EH (cell line): Measurements from ENCODE around the gene A4GNT.
A peak's percentile ranks its signal among the peaks of the same experiment; 100 is the strongest.
"Not testable (repeated sequence)": the region's sequence is repeated elsewhere in the genome, so short reads cannot be mapped to it uniquely, and the experiment has no call there.

Source experiments
- DNase-seq: peaks from one replicate; pipeline ENCODE4 v3.0.0-alpha.2; 2015; ENCODE audit warnings: low read depth

Gene A4GNT

DNA sequence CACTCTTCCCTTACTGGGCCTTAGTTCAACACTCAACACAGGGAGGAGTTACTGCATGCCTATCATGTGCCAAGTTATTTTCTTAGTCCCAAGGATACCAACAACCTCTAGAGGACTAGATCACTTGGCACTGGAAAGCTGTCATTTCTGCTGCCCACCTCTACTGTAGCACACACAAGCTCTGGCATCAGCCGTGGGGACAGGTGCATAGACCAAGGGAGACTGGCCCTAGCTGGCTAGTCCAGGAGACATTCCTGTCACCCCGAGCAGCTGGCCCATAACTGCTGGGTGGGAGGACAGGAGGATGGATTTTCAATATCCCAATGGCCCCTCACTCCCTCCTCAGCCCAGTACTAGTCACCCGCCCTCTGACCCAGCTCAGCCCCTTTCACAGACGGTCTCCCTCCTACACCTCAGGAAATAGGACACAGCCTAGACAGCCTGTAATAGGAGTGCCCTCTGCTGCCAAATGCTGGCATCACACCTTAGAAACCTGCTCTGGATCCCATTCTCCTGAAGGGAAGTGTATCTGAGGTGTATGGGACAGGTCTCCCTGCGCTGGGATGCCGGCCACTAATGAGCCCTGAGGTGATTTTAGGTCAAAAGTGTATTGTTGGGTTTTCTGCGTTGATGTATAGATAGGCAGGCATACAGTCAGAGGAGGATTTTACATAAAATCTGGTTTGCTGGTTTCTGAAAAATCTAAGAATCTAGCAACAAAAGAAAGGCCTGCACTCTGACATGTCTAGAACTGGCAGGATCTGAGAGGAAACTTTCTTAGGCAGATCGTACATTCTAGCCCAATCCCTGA, 13.4 kb downstream of the A4GNT start:
- peak; percentile 79 for DNase-seq

DNA sequence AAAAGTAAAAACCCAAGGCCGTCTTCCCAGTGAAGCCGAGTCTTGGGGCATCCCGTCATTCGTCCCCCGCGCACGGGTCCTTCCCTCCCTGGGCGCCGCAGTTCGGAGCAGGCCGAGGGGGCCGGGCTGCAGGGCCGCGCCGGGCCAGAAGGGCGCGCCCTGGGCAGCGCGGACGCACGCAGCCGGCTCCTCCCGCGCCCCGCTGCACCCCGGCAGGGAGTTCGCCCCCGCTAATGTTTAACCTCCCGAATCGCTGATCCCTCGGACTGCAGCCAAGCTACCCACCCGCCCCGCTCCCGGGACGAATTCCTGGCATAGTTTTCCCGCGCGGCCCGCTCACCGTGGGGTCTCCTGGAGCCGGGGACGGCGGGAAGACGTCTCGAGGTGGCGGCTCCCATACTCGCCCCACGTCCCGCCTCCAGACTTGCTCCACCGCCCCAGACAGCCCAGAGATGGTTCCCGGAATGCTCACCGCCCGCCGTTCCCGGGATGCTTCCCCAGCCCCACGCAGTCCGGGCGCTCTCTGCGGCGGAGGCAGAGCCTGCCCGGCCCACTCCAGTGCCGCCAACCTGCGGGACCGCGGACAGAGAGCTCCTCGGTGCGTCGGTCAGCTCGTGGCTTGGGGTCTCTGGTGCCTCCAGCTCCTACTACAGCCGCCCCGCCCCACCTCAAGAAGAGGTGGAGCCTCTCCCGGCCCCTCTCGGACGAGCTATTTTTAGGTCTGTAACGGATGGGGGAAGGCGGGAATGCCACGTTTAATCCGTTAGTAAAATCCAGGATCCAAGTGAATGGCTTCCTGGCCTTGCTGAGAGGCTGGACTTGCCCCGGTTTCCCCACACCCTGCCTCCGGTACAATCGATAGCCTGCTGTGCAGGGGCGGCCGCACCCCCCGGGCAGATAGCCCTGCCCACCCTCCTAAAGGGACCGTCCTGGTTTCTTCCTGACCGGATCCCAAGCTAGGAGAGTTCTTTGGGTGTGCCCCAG, 16.9 kb downstream of the A4GNT start, which contains the start of gene DZIP1L:
Gene DZIP1L, minus strand, starts transcription at position 621 of the 984 bp plus-strand sequence. CDS start 11,637 bp downstream, outside the sequence.
- peak; percentile 87 for DNase-seq

DNA sequence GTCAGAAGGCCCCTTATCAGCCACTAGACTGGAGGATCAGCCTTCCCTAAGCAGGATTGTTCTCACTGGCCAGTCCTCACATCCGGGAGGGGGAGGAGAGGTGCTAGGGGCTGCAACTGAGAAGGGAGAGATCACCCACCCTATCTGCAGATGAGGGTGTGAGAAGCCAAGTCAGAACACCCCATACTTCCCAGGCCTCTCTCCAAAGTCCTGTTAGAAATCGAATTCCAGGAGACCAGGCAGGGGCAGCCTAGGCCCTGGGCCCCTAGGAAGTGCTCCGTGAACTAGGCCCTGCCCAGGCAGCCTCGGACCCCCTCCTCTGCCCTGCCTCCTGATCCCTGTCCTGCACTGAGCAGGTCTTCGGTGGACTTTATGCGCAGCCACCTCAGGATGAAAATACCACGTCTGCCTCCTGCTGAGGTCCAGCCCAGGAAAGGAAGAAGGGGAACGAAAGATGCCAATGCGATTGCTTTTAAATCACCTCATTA, 17.7 kb downstream of the A4GNT start:
- peak; percentile 57 for DNase-seq

GRCh38 chr3:138113326-138113725, 18.9 kb downstream of the A4GNT start:
- DNase-seq, result no peak

DNA sequence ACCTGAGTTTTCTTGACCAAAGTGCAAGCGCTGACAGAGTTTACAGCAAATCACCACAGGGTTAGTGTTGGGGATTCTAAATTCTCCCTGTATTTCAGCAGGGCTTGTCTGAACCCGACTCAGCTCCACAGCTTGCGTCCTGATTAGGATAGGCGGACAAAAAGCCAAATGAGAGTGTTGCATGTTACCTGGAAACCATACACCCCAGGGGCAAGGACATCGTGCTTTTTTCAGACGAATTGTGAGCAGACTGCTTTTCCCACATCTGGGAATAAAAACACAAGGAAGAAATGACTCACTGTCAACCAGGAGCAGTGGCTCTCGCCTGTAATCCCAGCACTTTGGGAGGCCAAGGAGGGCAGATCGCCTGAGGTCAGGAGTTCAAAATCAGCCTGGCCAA, 19.8 kb downstream of the A4GNT start:
- peak; percentile 39 for DNase-seq

DNA sequence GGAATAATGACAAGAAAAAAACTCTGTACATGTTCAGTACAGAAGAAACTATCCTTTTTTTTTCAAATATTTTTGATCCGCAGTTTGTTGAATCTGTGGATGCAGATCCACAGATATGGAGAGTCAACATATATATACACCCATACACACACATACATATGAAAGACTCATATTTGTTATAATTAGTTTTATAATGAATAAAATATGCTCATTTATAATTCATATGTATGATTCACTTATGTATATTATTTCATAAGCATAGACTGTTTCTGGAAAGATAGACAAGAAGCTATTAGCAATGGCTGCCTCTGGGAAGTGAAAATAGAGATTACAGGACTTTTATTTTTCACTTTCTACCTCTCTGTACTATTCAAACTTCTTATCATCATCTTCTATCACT, 26.6 kb downstream of the A4GNT start:
- DNase-seq, result no peak

DNA sequence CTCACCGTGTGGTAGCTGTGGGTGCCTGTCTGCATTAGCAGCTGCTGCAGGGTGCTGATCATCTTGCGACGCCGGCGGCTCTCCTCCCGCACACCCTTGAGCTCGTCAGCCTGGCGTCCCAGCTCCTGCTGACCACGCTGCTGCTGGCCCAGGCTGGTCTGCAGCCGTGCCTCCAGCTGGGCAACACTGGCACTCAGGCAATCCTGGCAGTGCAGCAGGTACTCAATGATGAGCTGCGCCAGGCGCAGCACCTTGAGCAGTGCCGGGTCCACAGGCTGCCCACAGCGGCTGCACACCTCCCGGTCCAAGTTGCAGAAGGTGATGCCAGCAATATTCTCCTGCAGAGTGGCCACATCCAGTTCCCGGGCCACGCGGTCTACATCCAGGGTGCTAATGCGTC, 28.7 kb downstream of the A4GNT start:
- DNase-seq, result no peak

DNA sequence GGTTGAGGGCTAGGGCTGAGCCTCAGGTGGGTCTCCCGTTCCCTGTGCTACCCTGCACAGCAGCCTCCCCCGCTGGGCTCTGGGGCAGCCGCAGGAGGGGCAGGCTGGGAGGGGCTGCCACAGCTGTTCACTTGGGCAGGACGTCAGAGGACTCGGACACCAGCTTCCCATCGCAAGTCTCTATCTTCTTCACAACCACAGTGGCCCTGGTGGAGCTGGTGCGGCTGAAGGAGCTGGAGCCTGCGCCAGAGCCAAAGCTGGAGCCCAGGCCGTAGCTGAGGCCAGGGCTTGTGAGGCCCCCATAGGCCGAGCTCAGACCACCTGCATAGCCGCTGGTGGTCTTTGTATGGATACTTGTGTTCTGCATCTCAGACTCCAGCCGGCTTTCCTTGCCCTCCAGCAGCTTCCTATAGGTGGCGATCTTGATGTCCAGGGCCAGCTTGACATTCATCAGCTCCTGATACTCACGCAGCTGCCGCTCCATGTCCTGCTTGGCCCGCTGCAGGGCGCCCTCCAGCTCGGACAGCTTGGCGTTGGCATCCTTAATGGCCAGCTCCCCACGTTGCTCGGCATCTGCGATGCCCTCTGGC, 30.7 kb downstream of the A4GNT start:
- not testable (repeated sequence) for DNase-seq

DNA sequence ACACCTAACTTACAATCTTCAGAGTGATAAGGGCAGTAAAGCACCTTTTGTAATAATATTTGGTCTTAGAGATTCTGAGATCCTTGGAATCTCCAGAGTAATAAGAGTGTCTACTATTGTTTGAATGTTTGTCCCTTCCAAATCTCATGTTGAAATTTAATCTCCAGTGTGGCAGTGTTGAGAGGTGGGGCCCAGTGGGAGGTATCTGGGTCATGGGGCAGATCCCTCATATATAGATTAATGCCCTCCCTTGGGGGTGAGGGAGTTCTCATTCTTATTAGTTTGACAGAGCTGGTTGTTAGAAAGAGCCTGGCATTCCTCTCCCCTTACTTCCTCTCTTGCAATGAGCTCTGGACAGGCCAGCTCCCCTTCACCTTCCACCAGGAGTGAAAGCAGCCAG, 32.8 kb downstream of the A4GNT start:
- no peak for DNase-seq

DNA sequence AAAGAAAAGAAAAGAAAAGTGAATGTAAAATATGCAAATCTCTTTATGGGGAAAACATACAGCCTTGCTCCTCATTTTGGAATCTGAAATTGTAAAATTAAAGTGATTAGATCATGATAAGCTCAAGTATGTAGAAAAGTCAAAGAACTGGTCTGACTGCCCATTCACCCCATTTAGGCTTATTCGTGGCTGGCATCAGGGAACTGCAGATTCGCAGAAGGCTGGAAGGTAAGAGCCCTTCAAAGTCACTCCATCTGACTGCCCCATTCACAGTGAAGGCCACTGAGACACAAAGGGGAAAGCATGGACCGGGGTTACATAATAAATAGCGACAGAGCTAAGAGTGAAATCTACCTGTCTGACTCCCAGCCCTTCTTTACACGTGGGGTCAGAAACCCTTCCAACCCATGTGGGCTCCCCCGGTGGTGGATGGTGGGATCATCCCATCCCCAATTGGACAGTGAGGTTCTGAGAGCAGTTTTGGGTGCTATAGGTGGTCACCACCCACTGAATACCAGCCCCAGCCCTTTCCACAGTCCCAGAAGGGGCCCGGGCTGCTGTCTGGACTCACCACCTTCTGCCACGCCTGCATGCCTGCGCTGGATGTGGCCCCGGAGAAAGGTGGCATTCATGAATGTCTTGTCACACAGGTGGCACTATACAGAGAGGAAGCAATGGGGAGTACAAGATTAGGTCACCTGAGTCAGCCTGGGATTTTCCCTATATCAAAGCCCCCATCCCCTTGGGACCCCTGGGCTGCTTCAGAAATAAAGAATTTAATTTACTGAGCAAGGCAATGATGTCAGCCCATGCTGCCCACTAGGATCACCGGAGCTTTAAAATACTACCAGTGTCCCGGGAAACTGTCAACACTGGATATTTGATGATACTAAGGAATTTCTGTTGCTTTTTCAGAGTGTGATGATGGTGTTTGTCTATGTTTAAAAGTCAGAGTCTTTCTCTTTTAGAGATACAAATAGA, 34.7 kb downstream of the A4GNT start:
- no peak for DNase-seq

GRCh38 chr3:138093721-138094120, 38.5 kb downstream of the A4GNT start:
- DNase-seq, result no peak

DNA sequence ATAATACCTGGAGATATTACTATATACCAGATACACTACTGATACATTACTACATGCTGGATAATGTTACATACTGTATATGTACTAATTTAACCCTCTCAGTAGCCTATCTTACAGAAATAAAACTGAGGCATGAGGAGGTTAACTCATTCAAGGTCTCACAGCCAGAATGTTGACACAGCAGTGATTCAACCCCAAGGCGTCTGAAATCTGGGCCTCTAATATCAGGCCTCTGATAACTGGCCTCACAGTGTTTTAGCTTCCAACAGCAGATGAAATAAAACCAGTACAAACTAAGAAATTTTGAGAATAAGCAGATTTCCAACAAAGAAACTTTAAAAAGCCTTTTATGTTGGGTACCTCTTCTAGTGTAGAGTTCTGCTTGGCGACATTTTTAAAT, 40.2 kb downstream of the A4GNT start:
- DNase-seq, result peak; percentile 53

DNA sequence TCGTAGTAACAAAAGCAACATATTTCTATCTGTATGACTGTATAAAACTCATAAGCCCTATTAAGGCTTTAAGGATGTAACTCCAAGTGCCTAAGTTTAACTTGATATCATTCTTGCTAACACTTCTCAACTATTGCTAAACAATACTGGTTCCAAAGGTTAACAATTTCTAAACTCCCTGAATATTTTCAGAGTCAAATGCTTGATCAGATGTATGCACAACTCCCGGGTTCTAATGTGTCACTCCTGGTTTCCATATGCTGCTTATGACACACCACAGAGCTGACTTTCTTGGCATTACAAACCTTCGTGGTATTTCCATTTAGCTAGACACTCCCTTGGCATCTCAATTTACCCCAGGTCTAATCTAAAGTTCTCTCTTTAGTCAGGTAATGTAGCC, 43.1 kb downstream of the A4GNT start:
- DNase-seq, result peak; percentile 71

- DNase-seq, result not testable (repeated sequence)
These were observed 46.4 kb downstream of the A4GNT start for GRCh38 chr3:138085745-138086144.

GRCh38 chr3:138084196-138084595, 48.0 kb downstream of the A4GNT start:
- no peak for DNase-seq

DNA sequence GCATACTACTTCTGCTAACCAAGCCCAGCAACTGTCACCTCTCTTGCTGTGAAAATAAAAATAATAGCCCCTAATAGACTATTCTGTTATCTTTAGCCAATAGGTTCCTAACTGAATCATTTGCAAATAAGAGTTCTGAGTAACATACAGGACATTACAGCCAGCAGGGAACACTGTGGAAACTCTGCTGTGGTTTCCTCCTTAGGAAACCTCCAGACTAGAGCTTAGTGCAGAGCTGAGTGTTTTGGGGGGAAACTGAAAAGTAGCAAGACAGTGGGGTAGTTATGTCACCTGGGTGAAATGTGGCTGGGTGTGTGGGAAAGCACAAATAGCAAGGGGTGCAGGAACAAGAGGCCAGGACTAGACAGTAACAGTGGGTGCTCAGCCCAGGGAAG, 49.2 kb downstream of the A4GNT start:
- no peak for DNase-seq

DNA sequence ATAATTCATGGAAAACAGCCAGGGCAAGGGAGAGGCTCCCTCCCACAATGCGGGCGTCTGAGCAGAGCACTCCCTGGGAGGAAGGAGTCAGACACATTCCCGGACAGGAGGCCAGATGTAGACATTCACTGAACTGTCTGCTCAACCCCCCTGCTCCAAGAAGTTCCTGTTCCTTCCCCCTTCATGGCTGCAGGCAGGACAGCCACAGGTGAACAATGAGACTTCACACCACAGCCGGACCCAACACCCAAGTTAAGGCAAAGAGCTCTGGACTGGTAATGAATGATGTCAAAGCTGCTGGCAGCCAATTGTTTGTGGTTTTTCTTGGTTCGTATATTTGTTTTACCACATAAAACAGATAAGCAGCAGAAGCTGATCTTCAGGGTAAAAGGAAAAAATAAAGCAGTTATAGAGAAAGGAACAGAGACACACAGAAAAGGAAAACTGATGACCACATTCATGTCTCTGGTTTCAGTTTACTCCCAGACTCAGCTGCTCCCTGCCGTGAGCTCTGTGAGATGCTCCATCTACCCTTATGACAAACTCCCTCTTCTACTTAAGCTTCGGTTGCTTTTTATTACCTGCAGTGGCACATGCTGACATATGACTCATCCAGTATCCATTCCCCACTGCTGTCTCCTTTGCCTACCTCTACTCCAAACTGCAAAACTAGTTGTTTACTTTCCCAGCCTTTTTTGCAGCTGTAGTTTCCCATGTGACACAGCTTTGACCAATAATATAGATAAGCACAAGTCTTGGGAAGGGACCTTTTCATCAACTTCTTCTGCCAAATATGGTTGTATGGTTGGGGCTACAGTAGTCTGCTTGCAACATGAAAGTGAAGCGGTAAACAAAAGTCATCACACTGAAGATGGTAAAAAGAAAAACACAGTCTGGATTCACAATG, 49.9 kb downstream of the A4GNT start:
- DNase-seq, result peak; percentile 90

GRCh38 chr3:138081371-138082084, 50.7 kb downstream of the A4GNT start:
- DNase-seq, result peak; percentile 85

GRCh38 chr3:138079901-138080300, 52.3 kb downstream of the A4GNT start:
- DNase-seq, result no peak
